Transverse colon (tissue), 4 donors: ENCODE results near the gene RRP12. TPM values are rescaled to one million over a fixed set of nuclear protein-coding genes. Genes with fewer than 3 reads are reported as not detected.

Experiments used
- DNase-seq: peaks from one replicate; pipeline ENCODE4 v3.0.0-alpha.2; 2019
- H3K27ac ChIP-seq, 4 donors: fragments of 200-600 bp; sonication (generic); 2 replicates each; pipeline ENCODE4 v1.5.1; 2016 to 2018; ENCODE audit warnings: inconsistent platforms in 4 of 4
- H3K27me3 ChIP-seq: fragments of 200-600 bp; sonication (generic); 2 replicates; pipeline ENCODE4 v1.5.1; 2017; ENCODE audit warnings: inconsistent platforms
- H3K36me3 ChIP-seq, 4 donors: fragments of 200-600 bp; sonication (generic); 2 replicates each; pipeline ENCODE4 v1.5.1; 2017 to 2019; ENCODE audit warnings: inconsistent platforms in 4 of 4
- H3K4me1 ChIP-seq, 4 donors: fragments of 200-600 bp; sonication (generic); 2 replicates each; pipeline ENCODE4 v1.5.1; 2017 to 2020; ENCODE audit warnings: inconsistent platforms in 4 of 4
- H3K4me3 ChIP-seq, 4 donors: fragments of 200-600 bp; sonication (generic); 1 replicate in 1 of 4; 2 replicates in 3 of 4; pipeline versions ENCODE4 v1.5.1 to v1.6.1; 2017 to 2019; ENCODE audit warnings: inconsistent platforms in 4 of 4
- H3K9me3 ChIP-seq, 2 donors: fragments of 200-600 bp; sonication (generic); 2 replicates each; pipeline ENCODE4 v1.5.1; 2017 to 2019; ENCODE audit warnings: inconsistent platforms in 2 of 2
- EP300 ChIP-seq: sonication (generic); formaldehyde crosslinking; IDR thresholded peaks from one replicate; pipeline ENCODE4 v1.6.1; 2017; ENCODE audit warnings: antibody characterized with exemption, low read depth
- POLR2A ChIP-seq: fragments of 450-650 bp; IDR thresholded peaks from one replicate; pipeline ENCODE4 v1.6.1; 2016; ENCODE audit warnings: antibody characterized with exemption, mild to moderate bottlenecking, moderate library complexity
- POLR2AphosphoS5 ChIP-seq, 3 donors: sonication (generic); formaldehyde crosslinking; IDR thresholded peaks; one replicate each; pipeline ENCODE4 v1.6.1; 2016; ENCODE audit warnings: antibody characterized with exemption in 3 of 3
- WGBS, 2 donors: methylation state at CpG; one replicate each; pipeline ENCODE4 v1.1.5; 2018; ENCODE audit warnings: low coverage in 1 of 2; 5-methylcytosine and 5-hydroxymethylcytosine counted together
- in situ Hi-C, 4 donors: fragments of 200-750 bp; cut with MboI; loops; one replicate each; pipeline versions ENCODE4 v1.15.0 to v1.15.1; 2017; ENCODE audit warnings: low sequenced_read_pairs in 3 of 4, low pct_ligation_motif_present in 1 of 4, low pct_unique_long_range_greater_than_20kb in 1 of 4
- intact Hi-C: fragments of 100-400 bp; cut with DNase I; formaldehyde crosslinking; loops from one replicate; pipeline ENCODE4 v1.15.1; 2023; ENCODE audit warnings: low total_unique reads
- total RNA-seq, 4 donors: library from RNA; depleted of rRNA; stranded (reverse); fragments of >200 nt; gene quantifications; one replicate each; pipeline ENCODE4 v1.1.0, GENCODE V29; 2016
- TF ChIP-seq, protein P1 (sequence below), 5 experiments: fragments of 200-600 bp in 3 of 5; fragments of 450-650 bp in 2 of 5; sonication (generic) in 3 of 5; IDR thresholded peaks; 1 replicate in 2 of 5; 2 replicates in 3 of 5; pipeline ENCODE4 v1.5.1; 2016 to 2017; ENCODE audit warnings: antibody characterized with exemption in 5 of 5, inconsistent platforms in 3 of 5, mild to moderate bottlenecking in 2 of 5, moderate library complexity in 1 of 5

RRP12 gene
- total RNA-seq, 4 donors from 2014 or later: 5.7 to 14.0 (median 11.5) TPM

DNA sequence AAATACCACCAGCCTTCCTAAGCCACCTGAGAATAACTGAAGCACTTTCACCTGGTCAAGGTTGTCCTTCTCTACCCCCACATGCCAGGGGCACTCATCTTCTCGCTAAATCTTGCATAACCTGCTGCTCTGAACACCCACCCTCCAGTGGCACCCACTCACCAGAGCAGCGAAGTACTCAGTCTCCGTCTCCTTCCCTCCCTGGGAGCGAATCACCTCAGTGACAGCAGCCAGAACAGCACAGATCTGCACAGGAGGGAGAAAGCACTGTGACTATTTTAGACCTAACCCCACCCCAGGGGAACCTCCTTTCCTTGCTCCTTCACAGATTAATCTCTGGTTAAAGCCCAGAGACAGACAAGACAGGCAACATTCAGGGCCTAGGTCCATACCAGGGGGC is 5.1 kb downstream of the RRP12 start:
- intact Hi-C loops: no loop called here
- WGBS, 2 donors: 91 to 92% methylated on average over 2 to 4 of the region's 4 CpGs

DNA sequence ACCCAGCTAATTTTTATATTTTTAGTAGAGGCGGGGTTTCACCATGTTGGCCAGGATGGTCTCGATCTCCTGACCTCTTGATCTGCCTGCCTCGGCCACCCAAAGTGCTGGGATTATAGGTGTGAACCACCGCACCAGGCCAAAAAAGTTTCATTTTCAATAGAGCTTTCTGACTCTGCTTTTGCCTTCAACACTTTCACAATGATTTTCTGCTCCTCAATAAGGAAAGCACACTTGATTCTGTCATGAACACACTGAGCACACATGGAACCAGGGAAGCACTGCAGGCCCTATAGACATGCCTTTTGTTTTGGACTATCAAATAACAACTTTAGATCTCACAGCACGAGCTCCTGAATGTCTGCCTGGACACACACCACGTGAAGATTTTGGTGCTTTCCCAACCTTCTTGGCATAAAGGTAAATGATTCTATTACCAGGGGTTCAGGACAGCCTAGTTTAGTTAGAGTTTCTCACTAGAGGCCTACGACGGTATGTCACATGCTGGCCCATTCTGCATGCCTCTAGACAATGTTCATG is 8.0 kb downstream of the RRP12 start:
- H3K27me3 ChIP-seq: no peaks in the 10 kb centered on the region
- in situ Hi-C loops (no loop called here), intact Hi-C loops (no loop called here)
- no peak overlapping the region for H3K4me3 ChIP-seq
- no peak for DNase-seq
- no peak for TF ChIP-seq POLR2A
- TF ChIP-seq EP300: no peak
- TF ChIP-seq, protein P1, sequence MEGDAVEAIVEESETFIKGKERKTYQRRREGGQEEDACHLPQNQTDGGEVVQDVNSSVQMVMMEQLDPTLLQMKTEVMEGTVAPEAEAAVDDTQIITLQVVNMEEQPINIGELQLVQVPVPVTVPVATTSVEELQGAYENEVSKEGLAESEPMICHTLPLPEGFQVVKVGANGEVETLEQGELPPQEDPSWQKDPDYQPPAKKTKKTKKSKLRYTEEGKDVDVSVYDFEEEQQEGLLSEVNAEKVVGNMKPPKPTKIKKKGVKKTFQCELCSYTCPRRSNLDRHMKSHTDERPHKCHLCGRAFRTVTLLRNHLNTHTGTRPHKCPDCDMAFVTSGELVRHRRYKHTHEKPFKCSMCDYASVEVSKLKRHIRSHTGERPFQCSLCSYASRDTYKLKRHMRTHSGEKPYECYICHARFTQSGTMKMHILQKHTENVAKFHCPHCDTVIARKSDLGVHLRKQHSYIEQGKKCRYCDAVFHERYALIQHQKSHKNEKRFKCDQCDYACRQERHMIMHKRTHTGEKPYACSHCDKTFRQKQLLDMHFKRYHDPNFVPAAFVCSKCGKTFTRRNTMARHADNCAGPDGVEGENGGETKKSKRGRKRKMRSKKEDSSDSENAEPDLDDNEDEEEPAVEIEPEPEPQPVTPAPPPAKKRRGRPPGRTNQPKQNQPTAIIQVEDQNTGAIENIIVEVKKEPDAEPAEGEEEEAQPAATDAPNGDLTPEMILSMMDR (IDR thresholded peaks at IDR 0.05): no peak
- no peak for TF ChIP-seq POLR2AphosphoS5 (IDR thresholded peaks at IDR 0.05)
- H3K27ac ChIP-seq: no peak overlapping the region
- 86 to 89% methylated on average over 6 to 8 of the region's 8 CpGs for WGBS, 2 donors
- H3K9me3 ChIP-seq: no peaks in the 10 kb centered on the region
- H3K4me1 ChIP-seq: no peaks in the 10 kb centered on the region
- H3K36me3 ChIP-seq: peaks cover 0 to 5% (median 0%) of the 10 kb centered on the region in 4 donors

More for the DNA sequence above, 5.1 kb downstream of the RRP12 start:
- in situ Hi-C loops: no loop called here
- no peaks in the 10 kb centered on the region for H3K9me3 ChIP-seq
- H3K4me3 ChIP-seq: no peak overlapping the region
- peaks cover 5 to 13% (median 10%) of the 10 kb centered on the region in 4 donors for H3K4me1 ChIP-seq
- H3K27me3 ChIP-seq: no peaks in the 10 kb centered on the region
- no peak for DNase-seq
- peaks cover 0 to 5% (median 0%) of the 10 kb centered on the region in 4 donors for H3K36me3 ChIP-seq
- no peak overlapping the region for H3K27ac ChIP-seq
- TF ChIP-seq POLR2A (no peak), EP300 (no peak), POLR2AphosphoS5 (IDR thresholded peaks at IDR 0.05) (no peak)
- TF ChIP-seq, protein P1 (IDR thresholded peaks at IDR 0.05): no peak

DNA sequence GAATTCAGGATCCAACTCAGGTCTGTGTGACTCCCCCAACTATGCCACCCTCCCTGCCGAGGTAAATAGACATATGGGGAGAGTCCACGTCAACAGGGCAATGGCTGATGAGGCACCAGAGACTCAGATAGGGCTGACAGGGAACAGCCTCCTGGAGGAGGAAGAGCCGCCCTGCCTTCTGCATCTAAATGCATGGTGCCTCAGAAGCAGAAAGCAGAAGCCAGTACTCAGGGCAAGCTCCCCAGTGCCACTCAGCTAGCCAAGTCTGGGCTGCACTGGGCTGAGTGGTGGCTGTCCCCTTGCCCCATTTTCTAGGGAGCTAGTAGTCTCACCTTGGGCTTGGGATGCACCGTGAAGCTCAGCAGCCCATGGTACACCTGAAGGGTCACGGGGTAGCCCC is 11.0 kb downstream of the RRP12 start:
- Histone ChIP-seq H3K27ac (no peak overlapping the region), H3K9me3 (no peaks in the 10 kb centered on the region), H3K4me3 (no peak overlapping the region), H3K36me3 (peaks cover 0 to 7% (median 3%) of the 10 kb centered on the region in 4 donors), H3K4me1 (no peaks in the 10 kb centered on the region), H3K27me3 (no peaks in the 10 kb centered on the region)
- in situ Hi-C loops: no loop called here
- DNase-seq: no peak
- 98 to 100% methylated on average over 1 to 4 of the region's 5 CpGs for WGBS, 2 donors
- intact Hi-C loops: no loop called here
- TF ChIP-seq POLR2AphosphoS5 (IDR thresholded peaks at IDR 0.05) (no peak), POLR2A (no peak), EP300 (no peak)
- TF ChIP-seq, protein P1 (IDR thresholded peaks at IDR 0.05): no peak

DNA sequence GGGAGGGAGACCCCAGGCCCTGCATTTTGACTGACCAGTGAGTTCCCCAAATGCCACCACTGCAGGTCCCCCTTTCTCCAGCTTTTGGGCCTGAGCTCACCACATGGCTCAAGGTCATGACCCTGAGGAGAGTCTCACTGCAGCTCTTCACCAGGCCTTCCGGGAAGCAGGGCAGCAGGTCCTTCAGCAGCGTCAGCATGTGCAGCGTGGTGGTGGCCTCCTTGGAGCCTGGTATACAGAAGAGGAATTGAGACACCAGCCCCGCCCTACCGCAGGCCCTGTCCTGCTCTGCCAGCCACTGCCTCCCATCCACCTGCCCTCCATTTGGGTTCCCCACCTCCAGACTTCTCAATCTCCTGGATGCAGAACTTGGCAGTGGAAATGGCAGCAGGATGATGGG is 13.0 kb downstream of the RRP12 start:
- Histone ChIP-seq H3K27me3 (no peaks in the 10 kb centered on the region), H3K9me3 (no peaks in the 10 kb centered on the region), H3K4me1 (no peaks in the 10 kb centered on the region), H3K27ac (no peak overlapping the region), H3K4me3 (no peak overlapping the region), H3K36me3 (peaks cover 0 to 7% (median 0%) of the 10 kb centered on the region in 4 donors)
- TF ChIP-seq, protein P1 (IDR thresholded peaks at IDR 0.05): no peak
- TF ChIP-seq EP300 (no peak), POLR2AphosphoS5 (IDR thresholded peaks at IDR 0.05) (no peak)
- DNase-seq: no peak
- 90% methylated on average over 5 of the region's 5 CpGs; no CpG with 5 or more reads in 1 of the 2 donors for WGBS, 2 donors
- in situ Hi-C loops: no loop called here
- intact Hi-C loops: no loop called here
